IMR-90 (cell line): ENCODE data around the gene ZNF408. TPM values are rescaled to one million over a fixed set of nuclear protein-coding genes. Genes with fewer than 3 reads are reported as not detected.

Experiments used
- ATAC-seq: fragments of 200-7000 bp; cut with Tn5 transposase; 2 replicates; pipeline ENCODE4 v1.9.1; 2020; ENCODE audit warnings: low read depth, mild to moderate bottlenecking, moderate library complexity
- BruUV-seq: library from RNA; stranded (reverse); fragments of 400-500 nt; replicated peaks from 2 replicates; lab custom pipeline; 2021; lab: Mats Ljungman, UMichigan
- CTCF ChIA-PET: fragments of 300-600 bp; formaldehyde crosslinking; extraction: SDS; loops from one replicate; lab custom pipeline; 2021; ENCODE audit warnings: antibody characterized with exemption; lab: Yijun Ruan, JAX
- POLR2A ChIA-PET: fragments of 300-600 bp; sonication (Branson Sonifier 250); formaldehyde crosslinking; loops from one replicate; lab custom pipeline; 2022; ENCODE audit warnings: antibody characterized with exemption; ENCODE audit not compliant: unreplicated experiment; lab: Charles Lee
- DNase-seq: peaks from one replicate; pipeline ENCODE4 v3.0.0; 2013
- H2AFZ ChIP-seq: replicated peaks from 2 replicates; pipeline ENCODE3; 2013; ENCODE audit warnings: low read length, mild to moderate bottlenecking; ENCODE audit not compliant: poor library complexity
- H2AK5ac ChIP-seq: 2 replicates; pipeline ENCODE4 v1.6.1; 2013; ENCODE audit warnings: low read depth, low read length, inconsistent platforms
- H2AK9ac ChIP-seq: replicated peaks from 2 replicates; pipeline ENCODE3; 2013; ENCODE audit warnings: mild to moderate bottlenecking, low read depth, low read length, moderate library complexity; ENCODE audit not compliant: poor library complexity
- H2BK120ac ChIP-seq: 2 replicates; pipeline ENCODE4 v1.6.1; 2013; ENCODE audit warnings: low read depth, low read length, inconsistent platforms
- H2BK15ac ChIP-seq: 3 replicates; pipeline ENCODE4 v1.6.1; 2013; ENCODE audit warnings: low read depth, low read length, inconsistent platforms
- H2BK20ac ChIP-seq: 2 replicates; pipeline ENCODE4 v1.6.1; 2013; ENCODE audit warnings: low read depth, mild to moderate bottlenecking, inconsistent platforms, low read length, moderate library complexity
- H2BK5ac ChIP-seq: 2 replicates; pipeline ENCODE4 v1.6.1; 2013; ENCODE audit warnings: mild to moderate bottlenecking, low read depth, low read length, inconsistent platforms; ENCODE audit not compliant: poor library complexity, severe bottlenecking
- H3K14ac ChIP-seq: replicated peaks from 2 replicates; pipeline ENCODE4 v1.6.1; 2013; ENCODE audit warnings: low read depth, low read length, inconsistent platforms
- H3K18ac ChIP-seq: 2 replicates; pipeline ENCODE4 v1.6.1; 2013; ENCODE audit warnings: low read depth, low read length, control low read depth
- H3K23ac ChIP-seq: 2 replicates; pipeline ENCODE4 v1.6.1; 2013; ENCODE audit warnings: low read depth, low read length, inconsistent platforms
- H3K27ac ChIP-seq: 2 replicates; pipeline ENCODE4 v1.5.1; 2013; ENCODE audit warnings: mild to moderate bottlenecking, control low read depth, low read length; ENCODE audit not compliant: insufficient read depth
- H3K27me3 ChIP-seq: 2 replicates; pipeline ENCODE4 v1.6.1; 2013; ENCODE audit warnings: low read length; ENCODE audit not compliant: control insufficient read depth, insufficient read depth
- H3K36me3 ChIP-seq: 2 replicates; pipeline ENCODE4 v1.6.1; 2013; ENCODE audit warnings: low read length, mixed read lengths; ENCODE audit not compliant: control insufficient read depth, insufficient read depth
- H3K4ac ChIP-seq: 2 replicates; pipeline ENCODE4 v1.6.1; 2013; ENCODE audit warnings: low read depth, low read length, inconsistent platforms
- H3K4me1 ChIP-seq: 2 replicates; pipeline ENCODE4 v1.6.1; 2013; ENCODE audit warnings: low read length, mixed read lengths; ENCODE audit not compliant: control insufficient read depth, insufficient read depth
- H3K4me2 ChIP-seq: 2 replicates; pipeline ENCODE4 v1.6.1; 2013; ENCODE audit warnings: low read depth, mild to moderate bottlenecking, control low read depth, low read length, moderate library complexity
- H3K4me3 ChIP-seq: 2 replicates; pipeline ENCODE4 v1.5.1; 2013; ENCODE audit warnings: low read depth, mild to moderate bottlenecking, control low read depth, low read length, moderate library complexity; ENCODE audit not compliant: insufficient read depth
- H3K56ac ChIP-seq: 2 replicates; pipeline ENCODE4 v1.6.1; 2013; ENCODE audit warnings: low read length, inconsistent platforms; ENCODE audit not compliant: insufficient read depth; ENCODE audit errors: extremely low read depth
- H3K79me1 ChIP-seq, 2 experiments: 2 replicates each; pipeline ENCODE4 v1.6.1; 2013; ENCODE audit warnings: low read length in 2 of 2, inconsistent platforms in 1 of 2, low read depth in 1 of 2
- H3K9ac ChIP-seq: 2 replicates; pipeline ENCODE4 v1.6.1; 2013; ENCODE audit warnings: low read depth, low read length, control low read depth
- H3K9me1 ChIP-seq: 2 replicates; pipeline ENCODE4 v1.6.1; 2013; ENCODE audit warnings: low read length, inconsistent platforms; ENCODE audit not compliant: insufficient read depth
- H3K9me3 ChIP-seq: 2 replicates; pipeline ENCODE4 v1.6.1; 2013; ENCODE audit warnings: low read length; ENCODE audit not compliant: control insufficient read depth, insufficient read depth
- H4K20me1 ChIP-seq: 2 replicates; pipeline ENCODE4 v1.6.1; 2013; ENCODE audit warnings: low read length, inconsistent platforms; ENCODE audit not compliant: insufficient read depth
- H4K5ac ChIP-seq: 2 replicates; pipeline ENCODE4 v1.6.1; 2013; ENCODE audit warnings: mild to moderate bottlenecking, low read depth, low read length, control low read depth
- H4K8ac ChIP-seq, 2 experiments: 2 replicates each; pipeline ENCODE4 v1.6.1; 2013; ENCODE audit warnings: low read depth in 2 of 2, low read length in 2 of 2, control low read depth in 1 of 2, inconsistent platforms in 1 of 2
- H4K91ac ChIP-seq: 2 replicates; pipeline ENCODE4 v1.6.1; 2013; ENCODE audit warnings: low read depth, low read length, inconsistent platforms; ENCODE audit not compliant: insufficient read depth
- BHLHE40 ChIP-seq: fragments of 150-350 bp; IDR thresholded peaks from 2 replicates; pipeline ENCODE4 v1.6.1; 2016; ENCODE audit warnings: mild to moderate bottlenecking, low read depth, low read length
- CEBPB ChIP-seq: IDR thresholded peaks from 2 replicates; pipeline ENCODE4 v1.6.1; 2012; ENCODE audit warnings: low read depth, low read length, improper control_type of control experiment
- FOS ChIP-seq: fragments of 150-350 bp; IDR thresholded peaks from 2 replicates; pipeline ENCODE4 v1.6.1; 2016; ENCODE audit warnings: low read depth, low read length
- MXI1 ChIP-seq: IDR thresholded peaks from 2 replicates; pipeline ENCODE4 v1.6.1; 2012; ENCODE audit warnings: low read depth, mild to moderate bottlenecking, low read length, moderate library complexity, borderline replicate concordance
- RFX5 ChIP-seq: IDR thresholded peaks from 2 replicates; pipeline ENCODE4 v1.8.0; 2012; ENCODE audit warnings: low read depth, mild to moderate bottlenecking, low read length, moderate library complexity
- SMC3 ChIP-seq: fragments of 150-350 bp; IDR thresholded peaks from 2 replicates; pipeline ENCODE4 v1.6.1; 2016; ENCODE audit warnings: low read depth, mild to moderate bottlenecking, antibody characterized with exemption, low read length, moderate library complexity
- WGBS, 2 experiments: methylation state at CpG; one replicate each; pipeline versions ENCODE4 v1.1.5 to v1.1.7; 2013; ENCODE audit warnings: missing lambda C conversion rate in 2 of 2; ENCODE audit not compliant: insufficient read length in 1 of 2; ENCODE audit errors: extremely low coverage in 2 of 2; 5-methylcytosine and 5-hydroxymethylcytosine counted together
- dilution Hi-C: fragments of 300-500 bp; cut with HindIII; formaldehyde crosslinking; loops from one replicate; pipeline ENCODE4 v1.14.3; 2018; ENCODE audit warnings: low sequenced_read_pairs; ENCODE audit not compliant: unreplicated experiment
- in situ Hi-C: fragments of 300-500 bp; cut with MboI; formaldehyde crosslinking; loops from 3 replicates; pipeline ENCODE4 v1.14.3; 2019; ENCODE audit warnings: low sequenced_read_pairs, inconsistent platforms, mixed read lengths
- intact Hi-C: fragments of 100-400 bp; cut with micrococcal nuclease; formaldehyde crosslinking; loops from 2 replicates; pipeline ENCODE4 v1.10.0; 2022
- polyA plus RNA-seq, 3 experiments: library from polyadenylated mRNA; depleted of rRNA; stranded (reverse); fragments of >200 nt; gene quantifications; 2 replicates each; pipeline ENCODE4 v1.2.3, GENCODE V29; 2012; ENCODE audit warnings: low replicate concordance in 1 of 3
- total RNA-seq: library from RNA; depleted of rRNA; stranded (reverse); fragments of >200 nt; gene quantifications from 2 replicates; pipeline ENCODE4 v1.2.3, GENCODE V29; 2012
- TF ChIP-seq, protein P1 (sequence below): fragments of 150-350 bp; IDR thresholded peaks from 2 replicates; pipeline ENCODE4 v1.6.1; 2016; ENCODE audit warnings: low read depth, mild to moderate bottlenecking, low read length, moderate library complexity, borderline replicate concordance

Gene ZNF408
- total and polyA plus RNA-seq, 2 of the 4 experiments (the other 2 are of a cell fraction) = 9.5 to 11.1 TPM

DNA sequence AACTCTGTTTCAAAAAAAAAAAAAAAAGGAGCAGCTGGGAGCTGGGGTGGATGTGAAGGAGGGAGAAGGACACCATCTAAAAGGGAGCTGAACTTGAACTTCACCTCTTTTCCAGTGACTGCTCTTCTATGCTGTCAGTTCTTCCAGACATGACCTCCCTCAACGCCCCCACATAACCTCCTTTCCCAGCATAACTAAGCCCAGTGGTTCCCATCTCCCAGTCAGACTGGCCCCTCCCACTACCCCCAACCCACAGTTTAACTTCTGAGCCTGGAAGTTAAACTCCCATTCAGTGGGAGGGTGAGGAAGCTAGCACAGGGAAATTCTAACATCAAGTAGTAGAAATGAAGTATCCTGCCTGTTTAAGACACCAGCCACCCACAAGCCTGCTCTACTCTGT lies 2.2 kb upstream of the ZNF408 start:
- H3K56ac ChIP-seq = no peak overlapping the region
- no TSS peak for BruUV-seq

More for the DNA sequence above, 2.2 kb upstream of the ZNF408 start:
- Histone ChIP-seq H3K9me3 (no peaks in the 10 kb centered on the region), H3K36me3 (peaks cover 42% of the 10 kb centered on the region), H3K79me1 (peaks cover 39 to 82% of the 10 kb centered on the region in 2 experiments), H4K8ac (no peak overlapping the region), H3K27ac (no peak overlapping the region), H3K23ac (peak overlapping the region; percentile 11; the same call in 1 of the 2 replicates), H2AFZ (no peak overlapping the region), H3K9ac (no peak overlapping the region), H3K14ac (0 out of 2 replicates have a peak overlapping the region, but pooled peaks have one; percentile 25), H3K4me2 (peak overlapping the region; percentile 7; the same call in 1 of the 2 replicates), H3K18ac (no peak overlapping the region), H2BK15ac (no peak overlapping the region), H2BK20ac (no peak overlapping the region), H3K27me3 (no peaks in the 10 kb centered on the region), H3K4me3 (no peak overlapping the region), H2AK5ac (no peak overlapping the region; the same call in 1 of the 2 replicates), H4K91ac (no peak overlapping the region), H3K9me1 (peaks cover 12% of the 10 kb centered on the region; the same call in 1 of the 2 replicates), H3K4ac (peak overlapping the region; percentile 54), H2AK9ac (peak overlapping the region; percentile 87), H4K20me1 (peaks cover 12% of the 10 kb centered on the region; the same call in 1 of the 2 replicates), H2BK5ac (peak overlapping the region; percentile 16), H3K4me1 (peaks cover 13% of the 10 kb centered on the region), H2BK120ac (no peak overlapping the region), H4K5ac (no peak overlapping the region)
- no peak for TF ChIP-seq MXI1
- TF ChIP-seq CEBPB = no peak
- TF ChIP-seq RFX5 = no peak
- no peak for TF ChIP-seq BHLHE40
- no peak for TF ChIP-seq SMC3
- TF ChIP-seq, protein P1, sequence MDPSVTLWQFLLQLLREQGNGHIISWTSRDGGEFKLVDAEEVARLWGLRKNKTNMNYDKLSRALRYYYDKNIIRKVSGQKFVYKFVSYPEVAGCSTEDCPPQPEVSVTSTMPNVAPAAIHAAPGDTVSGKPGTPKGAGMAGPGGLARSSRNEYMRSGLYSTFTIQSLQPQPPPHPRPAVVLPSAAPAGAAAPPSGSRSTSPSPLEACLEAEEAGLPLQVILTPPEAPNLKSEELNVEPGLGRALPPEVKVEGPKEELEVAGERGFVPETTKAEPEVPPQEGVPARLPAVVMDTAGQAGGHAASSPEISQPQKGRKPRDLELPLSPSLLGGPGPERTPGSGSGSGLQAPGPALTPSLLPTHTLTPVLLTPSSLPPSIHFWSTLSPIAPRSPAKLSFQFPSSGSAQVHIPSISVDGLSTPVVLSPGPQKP = no peak
- TF ChIP-seq FOS = no peak
- in situ Hi-C loops = no loop called here
- no peak for ATAC-seq
- CTCF ChIA-PET = interaction anchor here (0.7 to 0.8 kb wide), 2 partner anchors 14 to 32 kb away, joined by 3 read pairs; no protein-coding TSS in a partner anchor
- intact Hi-C loops = no loop called here
- POLR2A ChIA-PET = interaction anchor here (0.6 kb wide), 2 partner anchors 45 to 314 kb away, joined by 5 to 11 read pairs; no protein-coding TSS in a partner anchor
- no peak for DNase-seq
- WGBS, 2 experiments = no CpG with 5 or more reads among the region's 1 CpG
- dilution Hi-C loops = no loop called here
